HG03457 (cell line): ENCODE data around the gene SPTLC2.
"Not testable (repeated sequence)": the region's sequence is repeated elsewhere in the genome, so short reads cannot be mapped to it uniquely, and the experiment has no call there.

Experiments
- ATAC-seq: cut with Tn5 transposase; IDR thresholded peaks from one replicate; pipeline ENCODE4 v1.9.1; 2021; ENCODE audit warnings: moderate number of reproducible peaks; ENCODE audit not compliant: unreplicated experiment

The SPTLC2 gene

GRCh38 chr14:77590845-77591485 lies 25.5 kb downstream of the SPTLC2 start:
- no peak for ATAC-seq

GRCh38 chr14:77589099-77589498 lies 27.3 kb downstream of the SPTLC2 start:
- ATAC-seq: no peak

GRCh38 chr14:77588411-77589025 lies 27.9 kb downstream of the SPTLC2 start:
- not testable (repeated sequence) for ATAC-seq

GRCh38 chr14:77585385-77585784 lies 31.1 kb downstream of the SPTLC2 start:
- no peak for ATAC-seq

- no peak for ATAC-seq
Observed at GRCh38 chr14:77584809-77585208, 31.6 kb downstream of the SPTLC2 start.

- ATAC-seq: no peak
Observed at GRCh38 chr14:77583657-77584056, 32.8 kb downstream of the SPTLC2 start.

GRCh38 chr14:77582511-77582910 lies 33.9 kb downstream of the SPTLC2 start:
- no peak for ATAC-seq

- peak; percentile 90 for ATAC-seq
Observed at GRCh38 chr14:77580964-77581505, 35.4 kb downstream of the SPTLC2 start.

GRCh38 chr14:77580477-77580876 lies 36.0 kb downstream of the SPTLC2 start:
- ATAC-seq: no peak

GRCh38 chr14:77579780-77580179 lies 36.7 kb downstream of the SPTLC2 start:
- ATAC-seq: no peak

GRCh38 chr14:77579065-77579464 lies 37.4 kb downstream of the SPTLC2 start:
- ATAC-seq: no peak

- ATAC-seq: no peak
Observed at GRCh38 chr14:77574446-77575115, 41.9 kb downstream of the SPTLC2 start.

- no peak for ATAC-seq
Observed at GRCh38 chr14:77573964-77574363, 42.5 kb downstream of the SPTLC2 start.

GRCh38 chr14:77570706-77571268 lies 45.6 kb downstream of the SPTLC2 start:
- no peak for ATAC-seq

GRCh38 chr14:77565994-77566305 lies 50.5 kb downstream of the SPTLC2 start:
- no peak for ATAC-seq

- no peak for ATAC-seq
Observed at GRCh38 chr14:77565289-77565993, 51.0 kb downstream of the SPTLC2 start.

GRCh38 chr14:77562681-77563080 lies 53.8 kb downstream of the SPTLC2 start:
- no peak for ATAC-seq

- no peak for ATAC-seq
Observed at GRCh38 chr14:77561881-77562280, 54.6 kb downstream of the SPTLC2 start.

- no peak for ATAC-seq
Observed at GRCh38 chr14:77559381-77559780, 57.1 kb downstream of the SPTLC2 start.

GRCh38 chr14:77557391-77557790 lies 59.0 kb downstream of the SPTLC2 start:
- no peak for ATAC-seq

GRCh38 chr14:77556946-77557345 lies 59.5 kb downstream of the SPTLC2 start:
- no peak for ATAC-seq
